ENCODE results near the gene RNF167. TPM values are rescaled to one million over a fixed set of nuclear protein-coding genes. Genes with fewer than 3 reads are reported as not detected.

Gene RNF167
- total and polyA plus RNA-seq, 2 of the 13 experiments (the other 11 are each of a cell fraction or from before 2014, with no cell fraction given): 44.1 to 45.4 TPM

GRCh38 chr17:4986951-4987766 is 47.1 kb downstream of the RNF167 start, which contains the start of gene CAMTA2:
Gene CAMTA2 (minus strand): TSS chr17:4987675. CDS start chr17:4986222, 1,453 bp downstream.
- peak within 1 kb of the TSS; percentile 70 for H3K9ac ChIP-seq (ENCODE audit: insufficient read depth, low read depth, low read length)
- intact Hi-C loops (cut with micrococcal nuclease; ENCODE audit: unreplicated experiment): loop anchor here (2.0 kb wide), 1 partner anchor 76 kb away; no protein-coding TSS in a partner anchor
- no peaks in the 10 kb centered on the region for H3K9me3 ChIP-seq (ENCODE audit: low read length)
- H3K36me3 ChIP-seq (replicated peaks in 1 of 2; ENCODE audit: control insufficient read depth in 1 of 2, insufficient read depth in 2 of 2, low read length in 2 of 2): peaks cover 0 to 3% of the 10 kb centered on the region in 2 experiments; a peak in 2 of 5 replicates
- ATAC-seq: peak; percentile 79
- H3K79me2 ChIP-seq (ENCODE audit: insufficient read depth, low read length): no peaks in the 10 kb centered on the region
- no peaks in the 10 kb centered on the region for H3K27me3 ChIP-seq (ENCODE audit: control insufficient read depth in 1 of 2, insufficient read depth in 2 of 2, low read length in 2 of 2)
- H3K4me3 ChIP-seq (replicated peaks in 1 of 3; ENCODE audit: insufficient read depth in 1 of 3, low read depth in 2 of 3, low read length in 3 of 3): peak within 1 kb of the TSS; percentile 80 to 87 (median 84)
- H4K20me1 ChIP-seq (ENCODE audit: insufficient read depth, low read length): no peaks in the 10 kb centered on the region
- CTCF ChIA-PET (ENCODE audit: low intra/inter-chr PET ratio, low total read pairs): interaction anchor here (1.2 to 2.0 kb wide), 2 partner anchors 75 to 78 kb away, joined by 3 to 7 read pairs; no protein-coding TSS in a partner anchor
- peak within 1 kb of the TSS; percentile 94 for H3K4me2 ChIP-seq (ENCODE audit: low read depth, low read length)
- FAIRE-seq: no peak
- BruUV-seq (replicated peaks): no TSS peak
- peaks cover 30% of the 10 kb centered on the region for H3K4me1 ChIP-seq (ENCODE audit: insufficient read depth, low read length)
- 1% methylated on average over 17 of the region's 78 CpGs for WGBS (ENCODE audit: low lambda C conversion rate)
- peak; percentile 72 for DNase-seq (ENCODE audit: low spot score)
- H3K27ac ChIP-seq (ENCODE audit: extremely low read length, insufficient read depth, low read length): peak within 1 kb of the TSS; percentile 55
- no peak within 1 kb of the TSS for H2AFZ ChIP-seq (ENCODE audit: low read length)
- POLR2A ChIA-PET: interaction anchor here (0.7 to 5.6 kb wide), 10 partner anchors 9 to 78 kb away, joined by 3 to 78 read pairs (median 4); partner anchors contain the start of genes INCA1, KIF1C, RNF167 and SLC25A11
- in situ Hi-C loops (cut with HindIII; ENCODE audit: extremely low pct_ligation_motif_present, low pct_unique_long_range_greater_than_20kb): no loop called here
- no peak for TF ChIP-seq KLF9 (CRISPR knock-in tag; IDR thresholded peaks at IDR 0.05; ENCODE audit: low read depth)
- TF ChIP-seq DMTF1 (CRISPR knock-in tag; IDR thresholded peaks at IDR 0.05): no peak
- TF ChIP-seq ZMAT3 (CRISPR knock-in tag; conservative IDR thresholded peaks at IDR 0.05): 0 out of 2 replicates have a peak, but pooled peaks have one; percentile 71
- no peak for TF ChIP-seq FUBP1 (CRISPR knock-in tag; IDR thresholded peaks at IDR 0.05; ENCODE audit: borderline replicate concordance)
- peak; percentile 73; the same call in 1 of the 2 replicates for TF ChIP-seq ARNT2 (CRISPR knock-in tag; IDR thresholded peaks at IDR 0.05; ENCODE audit: low read depth)
- no peak for TF ChIP-seq ZNF432 (CRISPR knock-in tag; IDR thresholded peaks at IDR 0.05; ENCODE audit: borderline replicate concordance)
- peak; percentile 30; the same call in 1 of the 2 replicates for TF ChIP-seq ZNF782 (CRISPR knock-in tag; IDR thresholded peaks at IDR 0.05; ENCODE audit: borderline replicate concordance)
- no peak for TF ChIP-seq ZKSCAN5 (CRISPR knock-in tag; IDR thresholded peaks at IDR 0.05)
- no peak for TF ChIP-seq CC2D1A (CRISPR knock-in tag; IDR thresholded peaks at IDR 0.05)
- no peak for TF ChIP-seq SOX6 (IDR thresholded peaks at IDR 0.05)
- TF ChIP-seq SOX6 (CRISPR knock-in tag; IDR thresholded peaks at IDR 0.05): no peak
- no peak for TF ChIP-seq ZNF710 (CRISPR knock-in tag; IDR thresholded peaks at IDR 0.05; ENCODE audit: borderline replicate concordance)
- TF ChIP-seq XBP1 (CRISPR knock-in tag; IDR thresholded peaks at IDR 0.05): no peak
- no peak for TF ChIP-seq SYNCRIP (IDR thresholded peaks at IDR 0.05; ENCODE audit: insufficient read depth, low read depth, low read length)
- TF ChIP-seq ZNF567 (CRISPR knock-in tag; IDR thresholded peaks at IDR 0.05; ENCODE audit: borderline replicate concordance): no peak
- TF ChIP-seq ZNF746 (CRISPR knock-in tag; IDR thresholded peaks at IDR 0.05): 0 out of 2 replicates have a peak, but pooled peaks have one; percentile 58

Data from HepG2 (cell line).